NCI-H1417 (cell line): ENCODE measurements around the gene MSMP.

Experiments used
- DNase-seq, 3 experiments: peaks; one replicate each; lab custom pipeline; 2025; lab: John Stamatoyannopoulos, UW

The MSMP gene

DNA sequence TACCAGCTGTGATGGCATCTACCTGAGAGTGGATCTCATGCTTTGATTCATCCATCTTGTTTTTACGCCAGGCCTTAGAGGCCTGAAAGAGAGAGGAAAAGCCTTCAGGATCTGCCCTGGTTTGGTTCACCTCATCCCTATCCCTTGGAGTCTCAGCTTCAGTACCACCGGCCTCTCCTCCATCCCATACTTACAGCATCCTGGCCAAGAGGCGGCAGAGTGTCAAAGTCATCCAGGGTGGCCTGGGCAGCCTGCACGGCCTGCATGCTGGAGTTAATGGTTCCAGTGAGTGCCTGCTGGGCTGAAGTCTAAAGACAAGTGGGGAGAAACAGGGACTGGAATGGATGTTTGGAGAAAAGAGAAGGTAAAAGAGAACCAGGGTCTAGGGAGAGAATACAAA is 34.5 kb downstream of the MSMP start:
- no peak for DNase-seq

GRCh38 chr9:35718721-35719511 is 35.2 kb downstream of the MSMP start:
- no peak for DNase-seq

DNA sequence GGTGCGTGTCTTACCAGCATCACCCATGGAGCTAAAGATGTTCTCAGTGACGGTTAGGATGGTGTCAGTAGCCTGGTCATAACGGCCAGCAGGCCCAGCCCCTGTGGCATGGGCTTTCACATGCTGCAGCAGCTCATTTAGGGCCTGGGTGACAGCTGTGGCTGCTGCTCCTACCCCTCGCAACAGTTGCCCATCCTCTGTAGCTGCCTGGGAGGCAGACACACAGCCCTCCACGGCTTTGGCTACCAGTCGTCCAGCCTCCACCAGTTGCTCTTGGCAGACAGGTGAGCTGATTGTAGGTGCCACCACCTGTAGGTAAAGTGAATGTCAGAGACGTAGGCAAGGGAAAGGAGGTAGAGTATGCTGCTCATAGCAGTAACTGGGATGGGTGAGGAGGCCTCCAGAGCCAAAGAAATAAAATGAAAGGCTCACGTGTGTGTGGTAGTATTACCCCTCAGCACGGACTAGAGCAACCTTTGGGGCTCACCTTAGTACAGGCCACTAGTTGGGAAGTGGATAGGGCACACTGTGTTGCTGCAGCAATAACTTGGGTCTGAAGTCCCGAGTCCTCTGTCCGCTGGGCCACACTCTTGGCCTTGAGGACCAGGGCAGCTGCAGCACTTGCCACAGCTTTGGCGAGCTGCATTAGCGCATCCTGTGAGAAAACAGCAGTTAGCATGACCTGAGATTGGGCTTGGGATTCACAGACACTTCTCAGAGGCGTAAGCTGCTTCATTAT is 36.8 kb downstream of the MSMP start:
- no peak for DNase-seq

- DNase-seq, result no peak
These were observed 37.8 kb downstream of the MSMP start for GRCh38 chr9:35716230-35716629.

GRCh38 chr9:35714579-35715252 is 39.4 kb downstream of the MSMP start:
- no peak for DNase-seq

GRCh38 chr9:35714123-35714522 is 40.0 kb downstream of the MSMP start:
- DNase-seq, result no peak

- DNase-seq, result no peak
These were observed 40.5 kb downstream of the MSMP start for GRCh38 chr9:35713578-35713977.

- no peak for DNase-seq
These were observed 41.2 kb downstream of the MSMP start for GRCh38 chr9:35712762-35713400.

GRCh38 chr9:35711501-35712428 is 42.3 kb downstream of the MSMP start:
- no peak for DNase-seq

- DNase-seq, result no peak
These were observed 43.1 kb downstream of the MSMP start for GRCh38 chr9:35710818-35711500.

GRCh38 chr9:35708146-35708545 is 45.9 kb downstream of the MSMP start:
- DNase-seq, result no peak

GRCh38 chr9:35706951-35707350 is 47.1 kb downstream of the MSMP start:
- no peak for DNase-seq

DNA sequence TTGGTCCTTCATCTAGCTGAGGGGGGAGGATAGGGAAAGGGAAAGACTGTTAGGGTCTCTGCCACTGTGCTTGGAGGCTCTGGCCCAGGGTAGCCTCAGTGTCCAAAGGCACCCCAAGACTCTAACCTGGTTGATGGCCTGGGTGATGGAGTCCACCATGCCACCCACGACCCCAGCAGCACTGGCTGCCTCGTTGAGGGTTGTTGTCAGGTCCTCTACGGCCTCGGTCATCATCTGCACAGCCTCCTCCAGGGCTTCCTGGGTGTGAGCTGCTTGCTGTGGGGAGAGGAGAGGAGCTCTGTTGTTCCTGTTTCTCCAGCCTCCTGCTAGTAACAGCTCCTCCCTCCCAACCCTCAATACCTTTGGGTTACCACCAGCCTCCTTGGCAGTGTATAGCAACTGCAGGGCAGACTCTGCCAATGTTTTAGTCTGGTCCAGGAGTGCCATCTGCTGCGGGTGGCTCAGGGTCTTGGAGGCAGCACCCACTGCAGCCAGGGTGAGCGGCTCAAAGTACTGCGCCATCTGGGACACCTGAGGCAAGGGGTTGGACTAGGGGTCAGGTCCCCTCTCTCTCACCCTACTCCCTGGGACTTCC is 48.1 kb downstream of the MSMP start:
- no peak for DNase-seq

GRCh38 chr9:35705372-35705771 is 48.7 kb downstream of the MSMP start:
- DNase-seq, result no peak

GRCh38 chr9:35703906-35704672 is 50.0 kb downstream of the MSMP start:
- no peak for DNase-seq
